ENCODE data around the gene CRADD. TPM values are rescaled to one million over a fixed set of nuclear protein-coding genes. Genes with fewer than 3 reads are reported as not detected.
"Not testable (repeated sequence)": the region's sequence is repeated elsewhere in the genome, so short reads cannot be mapped to it uniquely, and the experiment has no call there.

CRADD gene
- total RNA-seq, 1 donor: 17.2 TPM

- no peak for DNase-seq (ENCODE audit: low read depth in 2 of 3, low spot score in 2 of 3)
Observed at GRCh38 chr12:93918262-93918661, 241.1 kb downstream of the CRADD start.

DNA sequence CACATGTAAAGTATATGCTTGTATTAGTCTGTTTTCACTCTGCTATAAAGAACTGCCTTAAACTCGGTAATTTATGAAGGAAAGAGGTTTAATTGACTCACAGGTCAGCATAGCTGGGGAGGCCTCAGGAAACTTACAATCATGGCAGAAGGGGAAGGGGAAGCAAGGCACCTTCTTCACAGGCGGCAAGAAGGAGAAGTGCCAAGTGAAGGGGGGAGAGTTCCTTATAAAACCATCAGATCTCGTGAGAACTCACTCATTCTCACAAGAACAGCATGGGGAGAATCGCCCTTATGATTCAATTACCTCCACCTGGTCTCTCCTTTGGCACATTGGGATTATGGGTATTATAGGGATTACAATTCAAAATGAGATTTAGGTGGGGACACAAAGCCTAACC, 241.7 kb downstream of the CRADD start:
- no peak for DNase-seq (ENCODE audit: low read depth in 2 of 3, low spot score in 2 of 3)

DNA sequence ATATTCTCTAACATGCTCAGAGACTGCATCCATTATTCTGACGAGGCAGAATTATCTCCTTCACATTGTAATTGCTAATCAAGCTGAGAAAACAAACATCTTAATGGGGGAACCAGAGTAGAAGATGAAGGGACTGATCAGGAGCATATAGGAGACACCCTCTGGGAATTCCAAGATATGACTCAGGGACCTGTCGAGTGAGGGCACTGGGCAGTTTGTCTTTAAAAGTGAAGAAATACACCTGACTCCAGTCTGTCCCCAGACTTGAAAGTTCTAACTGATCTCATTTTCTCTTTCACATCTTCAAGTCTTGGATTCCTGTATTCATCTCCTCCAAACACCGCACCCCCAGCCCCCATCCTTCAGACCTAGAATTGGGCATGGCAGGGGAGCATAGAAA, 244.3 kb downstream of the CRADD start:
- DNase-seq (ENCODE audit: low read depth in 2 of 3, low spot score in 2 of 3): no peak

DNA sequence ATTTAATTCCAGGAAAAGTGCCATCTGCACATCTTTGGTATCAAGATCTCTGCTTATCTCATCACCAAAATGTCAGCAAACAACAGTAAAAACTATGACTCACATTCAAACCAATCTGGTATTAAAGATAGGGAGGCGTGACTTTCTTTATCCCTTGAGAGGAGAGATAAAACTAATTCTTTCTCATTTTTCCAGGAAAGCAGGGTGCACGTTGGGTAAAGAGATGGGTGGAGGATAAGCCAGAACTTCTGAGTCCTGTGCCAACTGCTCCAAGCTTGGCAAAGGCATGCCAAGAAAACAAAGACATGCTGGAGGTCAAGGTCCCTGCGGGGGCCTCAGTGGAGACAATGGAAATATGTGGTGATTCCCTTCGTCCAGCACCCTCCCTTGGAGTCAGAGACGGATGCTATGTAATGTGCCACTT, 245.4 kb downstream of the CRADD start:
- no peak for DNase-seq (ENCODE audit: low read depth in 2 of 3, low spot score in 2 of 3)

- no peak for DNase-seq (ENCODE audit: low read depth in 2 of 3, low spot score in 2 of 3)
Observed at GRCh38 chr12:93924367-93924766, 247.2 kb downstream of the CRADD start.

DNA sequence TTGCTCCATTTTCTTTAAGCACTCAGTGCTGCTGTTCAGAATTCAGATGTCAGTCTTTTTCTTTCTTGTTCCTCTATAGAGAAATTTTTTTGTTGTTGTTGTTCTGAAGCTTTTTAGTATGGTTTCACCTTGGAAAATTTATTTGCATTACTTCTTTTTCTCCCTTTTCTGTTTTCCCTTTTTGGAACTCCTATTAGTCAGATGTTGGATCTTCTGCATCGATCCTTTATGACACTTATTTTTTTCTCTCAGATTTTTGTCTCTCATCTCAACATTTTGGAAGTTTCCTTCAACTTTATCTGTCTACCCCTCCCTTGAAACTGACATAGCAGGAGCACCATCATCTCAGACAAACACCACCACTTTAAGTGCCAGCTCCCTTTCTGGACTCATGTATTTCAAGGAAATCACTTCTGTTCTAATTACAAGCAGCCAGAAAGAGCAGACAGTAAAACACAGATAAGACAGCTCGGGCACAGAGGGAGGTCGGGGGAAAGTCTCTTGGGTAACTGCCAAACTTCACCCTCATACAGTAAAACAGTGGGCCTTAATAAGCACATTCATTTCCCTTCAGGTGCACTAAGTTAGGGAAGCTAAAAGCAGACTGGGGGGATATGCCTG, 248.5 kb downstream of the CRADD start:
- DNase-seq (ENCODE audit: low read depth in 2 of 3, low spot score in 2 of 3): no peak

GRCh38 chr12:93926237-93926636, 249.1 kb downstream of the CRADD start:
- DNase-seq (ENCODE audit: low read depth in 2 of 3, low spot score in 2 of 3): no peak

DNA sequence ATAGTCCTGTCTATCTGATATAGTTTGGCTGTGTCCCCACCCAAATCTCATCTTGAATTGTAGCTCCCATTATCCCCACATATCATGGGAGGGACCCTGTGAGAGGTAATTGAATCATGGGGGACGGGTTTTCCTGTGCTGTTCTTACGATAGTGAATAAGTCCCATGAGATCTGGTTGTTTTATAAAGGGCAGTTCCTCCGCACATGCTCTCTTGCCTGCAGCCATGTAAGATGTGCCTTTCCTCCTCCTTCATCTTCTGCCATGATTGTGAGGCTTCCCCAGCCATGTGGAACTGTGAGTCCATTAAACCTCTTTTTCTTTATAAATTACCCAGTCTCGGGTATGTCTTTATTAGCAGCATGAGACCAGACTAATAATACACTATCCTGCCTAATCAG, 251.9 kb downstream of the CRADD start:
- not testable (repeated sequence) for DNase-seq (ENCODE audit: low read depth in 2 of 3, low spot score in 2 of 3)

GRCh38 chr12:93937812-93938211, 260.6 kb downstream of the CRADD start:
- no peak for DNase-seq (ENCODE audit: low read depth in 2 of 3, low spot score in 2 of 3)

- peak in 2 of 3 donors; percentile 1 to 11 for DNase-seq (ENCODE audit: low read depth in 2 of 3, low spot score in 2 of 3)
Observed at GRCh38 chr12:93938317-93938716, 261.1 kb downstream of the CRADD start.

- DNase-seq (ENCODE audit: low read depth in 2 of 3, low spot score in 2 of 3): no peak
Observed at GRCh38 chr12:93938931-93939330, 261.8 kb downstream of the CRADD start.

- DNase-seq (ENCODE audit: low read depth in 2 of 3, low spot score in 2 of 3): no peak
Observed at GRCh38 chr12:93939641-93940325, 262.6 kb downstream of the CRADD start.

GRCh38 chr12:93943780-93944179, 266.6 kb downstream of the CRADD start:
- DNase-seq (ENCODE audit: low read depth in 2 of 3, low spot score in 2 of 3): no peak

DNA sequence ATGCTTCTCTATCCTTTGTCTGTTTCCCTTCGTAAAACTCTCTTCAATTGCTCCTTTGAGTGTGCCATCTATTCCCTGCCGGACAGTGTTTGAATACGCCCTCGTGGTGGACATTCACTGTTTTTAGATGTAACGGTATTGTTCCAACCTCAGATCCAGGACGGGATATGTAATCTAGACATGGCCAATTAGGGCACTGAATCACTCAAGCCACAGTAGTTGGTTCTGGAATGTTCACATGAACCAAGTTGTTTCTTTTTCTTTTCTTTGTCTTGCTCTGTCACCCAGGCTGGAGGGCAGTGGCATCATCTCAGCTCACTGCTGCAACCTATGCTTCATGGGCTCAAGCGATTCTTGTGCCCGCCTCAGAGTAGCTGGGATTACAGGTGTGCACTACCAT, 267.0 kb downstream of the CRADD start:
- DNase-seq (ENCODE audit: low read depth in 2 of 3, low spot score in 2 of 3): no peak

Small RNAs within 50 kb of the gene (small RNA-seq; reads per million reads assigned to genes)
- gene RN7SL630P: not detected

Other genes with a start within 250 kb of the CRADD start
- 42.0 TPM for gene UBE2N, start 235.4 kb upstream of the CRADD start, total RNA-seq
- gene MRPL42, start 209.9 kb upstream of the CRADD start, total RNA-seq: 15.3 TPM
- gene SOCS2, start 104.7 kb upstream of the CRADD start, total RNA-seq: 128 TPM

Data from hematopoietic multipotent progenitor cell (in vitro differentiated cells).